Neural progenitor cell (in vitro differentiated cells): Measurements from ENCODE around the gene MYO15A. TPM values are rescaled to one million over a fixed set of nuclear protein-coding genes. Genes with fewer than 3 reads are reported as not detected.

Source experiments
- DNase-seq: peaks from one replicate; pipeline ENCODE4 v3.0.0-alpha.2; 2016; ENCODE audit warnings: low spot score
- H2AFZ ChIP-seq: fragments of 200-600 bp; sonication (generic); replicated peaks from 2 replicates; pipeline ENCODE4 v1.6.1; 2016; ENCODE audit warnings: antibody characterized with exemption
- H3F3A ChIP-seq: fragments of 200-600 bp; sonication (generic); 2 replicates; pipeline ENCODE4 v1.6.1; 2016; ENCODE audit warnings: antibody characterized with exemption, low read depth
- H3K27ac ChIP-seq: fragments of 200-600 bp; sonication (generic); 2 replicates; pipeline ENCODE4 v1.5.1; 2016; ENCODE audit warnings: mild to moderate bottlenecking
- H3K27me3 ChIP-seq: fragments of 200-600 bp; sonication (generic); 2 replicates; pipeline ENCODE4 v1.6.1; 2016; ENCODE audit warnings: mild to moderate bottlenecking, moderate library complexity
- H3K36me3 ChIP-seq: fragments of 200-600 bp; sonication (generic); 2 replicates; pipeline ENCODE4 v1.5.1; 2016
- H3K4me1 ChIP-seq: fragments of 200-600 bp; sonication (generic); 2 replicates; pipeline ENCODE4 v1.6.1; 2016; ENCODE audit warnings: mixed run types
- H3K4me2 ChIP-seq: fragments of 200-600 bp; sonication (generic); 2 replicates; pipeline ENCODE4 v1.6.1; 2016
- H3K4me3 ChIP-seq: fragments of 200-600 bp; sonication (generic); 2 replicates; pipeline ENCODE4 v1.5.1; 2016
- H3K79me2 ChIP-seq: fragments of 200-600 bp; sonication (generic); 2 replicates; pipeline ENCODE4 v1.6.1; 2016; ENCODE audit warnings: low read depth
- H3K9ac ChIP-seq: fragments of 200-600 bp; sonication (generic); 2 replicates; pipeline ENCODE4 v1.6.1; 2016
- H3K9me3 ChIP-seq: fragments of 200-600 bp; sonication (generic); 2 replicates; pipeline ENCODE4 v1.5.1; 2016; ENCODE audit warnings: low read depth
- H4K20me1 ChIP-seq: fragments of 200-600 bp; sonication (generic); 2 replicates; pipeline ENCODE4 v1.6.1; 2016; ENCODE audit warnings: low read depth
- H3K27ac Mint-ChIP-seq: 3 replicates; pipeline ENCODE4 v1.8.0; 2021; ENCODE audit warnings: mixed read lengths
- H3K27me3 Mint-ChIP-seq: 2 replicates; pipeline ENCODE4 v1.8.0; 2022; ENCODE audit warnings: low read depth, mild to moderate bottlenecking, inconsistent platforms, moderate library complexity, mixed read lengths; ENCODE audit not compliant: insufficient read depth
- H3K36me3 Mint-ChIP-seq: 3 replicates; pipeline ENCODE4 v1.8.0; 2021; ENCODE audit warnings: mixed read lengths
- H3K4me1 Mint-ChIP-seq: 3 replicates; pipeline ENCODE4 v1.8.0; 2021; ENCODE audit warnings: mixed read lengths
- H3K4me3 Mint-ChIP-seq: 3 replicates; pipeline ENCODE4 v1.8.0; 2021; ENCODE audit warnings: mild to moderate bottlenecking, moderate library complexity, mixed read lengths
- H3K9me3 Mint-ChIP-seq: 3 replicates; pipeline ENCODE4 v1.8.0; 2020; ENCODE audit warnings: mixed read lengths
- EZH2 ChIP-seq: fragments of 200-600 bp; sonication (generic); IDR thresholded peaks from 2 replicates; pipeline ENCODE4 v1.6.1; 2017; ENCODE audit warnings: antibody characterized with exemption, mild to moderate bottlenecking, moderate library complexity
- EZH2phosphoT487 ChIP-seq: fragments of 200-600 bp; sonication (generic); IDR thresholded peaks from 2 replicates; pipeline ENCODE4 v1.6.1; 2017; ENCODE audit warnings: antibody characterized with exemption
- total RNA-seq: library from RNA; depleted of rRNA; stranded (reverse); fragments of >200 nt; gene quantifications from 2 replicates; pipeline ENCODE4 v1.2.3, GENCODE V29; 2015; ENCODE audit warnings: low replicate concordance
- TF ChIP-seq, protein P1 (sequence below): fragments of 200-600 bp; sonication (generic); IDR thresholded peaks from 2 replicates; pipeline ENCODE4 v1.5.1; 2017; ENCODE audit warnings: antibody characterized with exemption, mild to moderate bottlenecking

The MYO15A gene
- total RNA-seq, 1 donor from 2014 or later = 1.2 TPM

DNA sequence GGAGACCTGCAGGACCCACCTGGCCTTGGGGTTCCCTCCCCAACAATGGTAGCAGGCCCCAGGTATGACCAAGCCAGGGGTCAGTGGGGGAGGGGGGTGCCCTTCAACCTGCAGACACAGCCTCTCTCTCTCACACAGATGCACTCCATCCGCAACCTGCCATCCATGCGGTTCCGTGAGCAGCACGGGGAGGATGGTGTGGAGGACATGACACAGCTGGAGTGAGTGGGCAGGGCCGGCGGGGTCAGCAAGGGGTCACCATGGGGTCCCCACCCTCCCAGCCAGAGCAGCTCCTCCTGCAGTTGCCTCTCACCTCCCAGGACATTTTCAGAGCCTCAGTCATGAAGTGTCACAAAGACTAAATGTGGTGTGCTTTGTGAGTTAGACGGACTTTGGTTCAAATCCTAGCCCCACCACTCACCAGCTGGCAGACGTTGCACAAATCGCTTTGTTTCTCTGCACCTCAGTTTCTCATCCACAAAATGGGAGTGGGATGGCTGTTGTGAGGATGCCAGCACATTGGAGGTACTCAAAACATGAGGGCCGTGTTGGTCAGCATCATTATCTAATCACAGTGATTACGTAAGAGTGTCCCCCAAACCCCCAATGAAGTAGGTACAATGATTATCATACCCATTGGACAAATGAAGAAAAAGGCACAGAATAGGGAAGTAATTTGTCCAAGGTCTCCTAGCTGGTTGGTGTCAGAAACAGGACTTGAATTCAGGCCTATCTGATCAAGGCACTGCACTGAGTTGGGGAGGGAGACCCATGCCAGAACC, 16.0 kb downstream of the MYO15A start:
- Histone ChIP-seq H3K27ac (no peak overlapping the region), H3K4me1 (no peaks in the 10 kb centered on the region), H3K9me3 (no peaks in the 10 kb centered on the region), H3K4me3 (no peak overlapping the region), H3K27me3 (no peaks in the 10 kb centered on the region), H3K4me2 (no peak overlapping the region), H3K79me2 (no peaks in the 10 kb centered on the region), H3K36me3 (no peaks in the 10 kb centered on the region), H3F3A (no peaks in the 10 kb centered on the region), H3K9ac (no peak overlapping the region), H4K20me1 (no peaks in the 10 kb centered on the region), H2AFZ (no peak overlapping the region)
- peaks cover 3% of the 10 kb centered on the region for H3K4me1 Mint-ChIP-seq
- no peak overlapping the region for H3K4me3 Mint-ChIP-seq
- TF ChIP-seq, protein P1, sequence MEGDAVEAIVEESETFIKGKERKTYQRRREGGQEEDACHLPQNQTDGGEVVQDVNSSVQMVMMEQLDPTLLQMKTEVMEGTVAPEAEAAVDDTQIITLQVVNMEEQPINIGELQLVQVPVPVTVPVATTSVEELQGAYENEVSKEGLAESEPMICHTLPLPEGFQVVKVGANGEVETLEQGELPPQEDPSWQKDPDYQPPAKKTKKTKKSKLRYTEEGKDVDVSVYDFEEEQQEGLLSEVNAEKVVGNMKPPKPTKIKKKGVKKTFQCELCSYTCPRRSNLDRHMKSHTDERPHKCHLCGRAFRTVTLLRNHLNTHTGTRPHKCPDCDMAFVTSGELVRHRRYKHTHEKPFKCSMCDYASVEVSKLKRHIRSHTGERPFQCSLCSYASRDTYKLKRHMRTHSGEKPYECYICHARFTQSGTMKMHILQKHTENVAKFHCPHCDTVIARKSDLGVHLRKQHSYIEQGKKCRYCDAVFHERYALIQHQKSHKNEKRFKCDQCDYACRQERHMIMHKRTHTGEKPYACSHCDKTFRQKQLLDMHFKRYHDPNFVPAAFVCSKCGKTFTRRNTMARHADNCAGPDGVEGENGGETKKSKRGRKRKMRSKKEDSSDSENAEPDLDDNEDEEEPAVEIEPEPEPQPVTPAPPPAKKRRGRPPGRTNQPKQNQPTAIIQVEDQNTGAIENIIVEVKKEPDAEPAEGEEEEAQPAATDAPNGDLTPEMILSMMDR = no peak
- no peak for TF ChIP-seq EZH2
- no peak for TF ChIP-seq EZH2phosphoT487
- H3K36me3 Mint-ChIP-seq = no peaks in the 10 kb centered on the region
- no peak for DNase-seq
- no peak overlapping the region for H3K27ac Mint-ChIP-seq
- peaks cover 2% of the 10 kb centered on the region for H3K27me3 Mint-ChIP-seq
- peaks cover 7% of the 10 kb centered on the region for H3K9me3 Mint-ChIP-seq

DNA sequence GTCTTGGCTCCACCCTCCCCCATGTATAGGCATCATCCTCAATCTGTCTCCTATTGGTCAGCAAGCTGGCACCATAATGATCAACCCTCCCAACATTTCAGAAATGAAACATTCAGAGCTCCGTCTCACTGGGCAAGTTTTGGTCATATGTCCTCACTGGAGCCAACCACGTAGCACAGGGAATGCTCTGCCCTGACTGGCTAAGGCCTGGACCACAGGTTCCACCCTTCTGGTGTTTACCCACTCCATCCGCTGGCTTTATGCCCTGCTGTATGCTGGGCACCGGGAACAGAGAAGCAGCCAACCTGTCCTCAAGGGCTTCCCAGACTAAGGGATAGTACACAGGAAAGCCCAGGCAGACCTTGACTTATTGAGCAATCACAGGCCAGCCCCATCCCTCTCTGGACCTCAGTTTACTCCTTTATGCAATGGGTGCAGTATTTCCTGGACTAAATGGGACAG, 20.5 kb downstream of the MYO15A start:
- Histone ChIP-seq H3K4me3 (no peak overlapping the region), H3K9ac (no peak overlapping the region), H3K4me1 (no peaks in the 10 kb centered on the region), H2AFZ (no peak overlapping the region), H3K9me3 (no peaks in the 10 kb centered on the region), H3F3A (no peaks in the 10 kb centered on the region), H3K36me3 (no peaks in the 10 kb centered on the region), H3K27me3 (no peaks in the 10 kb centered on the region), H3K79me2 (no peaks in the 10 kb centered on the region), H3K27ac (no peak overlapping the region), H3K4me2 (no peak overlapping the region), H4K20me1 (no peaks in the 10 kb centered on the region)
- peaks cover 2% of the 10 kb centered on the region for H3K27me3 Mint-ChIP-seq
- no peaks in the 10 kb centered on the region for H3K36me3 Mint-ChIP-seq
- H3K4me3 Mint-ChIP-seq = no peak overlapping the region
- peaks cover 7% of the 10 kb centered on the region for H3K4me1 Mint-ChIP-seq
- peak overlapping the region; percentile 23 for H3K27ac Mint-ChIP-seq
- TF ChIP-seq EZH2 = no peak
- TF ChIP-seq EZH2phosphoT487 = no peak
- TF ChIP-seq, protein P1 = no peak
- no peak for DNase-seq
- no peaks in the 10 kb centered on the region for H3K9me3 Mint-ChIP-seq

DNA sequence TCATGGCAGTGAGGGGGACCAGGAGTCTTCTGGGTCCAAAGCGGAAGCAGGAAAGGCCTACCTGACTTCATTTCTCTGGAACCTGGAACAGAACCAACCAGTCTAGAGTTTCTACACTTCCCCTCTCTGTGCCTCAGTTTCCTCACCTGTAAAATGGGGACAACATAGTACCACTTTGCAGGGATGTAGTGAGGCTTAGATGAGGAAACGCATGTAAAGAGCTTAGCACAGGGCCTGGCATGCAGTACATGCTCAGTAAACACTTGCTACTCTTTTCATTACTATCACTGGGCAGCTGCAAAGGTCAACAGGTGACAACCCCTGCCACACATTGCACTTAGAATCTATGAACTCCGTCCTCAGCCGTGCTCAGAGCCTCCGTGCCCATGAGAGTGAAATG, 24.2 kb downstream of the MYO15A start:
- Mint-ChIP-seq H3K9me3 (no peaks in the 10 kb centered on the region), H3K27me3 (peaks cover 6% of the 10 kb centered on the region), H3K4me3 (no peak overlapping the region), H3K27ac (no peak overlapping the region), H3K36me3 (no peaks in the 10 kb centered on the region), H3K4me1 (peaks cover 8% of the 10 kb centered on the region)
- Histone ChIP-seq H3K9me3 (no peaks in the 10 kb centered on the region), H2AFZ (no peak overlapping the region), H3K9ac (no peak overlapping the region), H3K36me3 (no peaks in the 10 kb centered on the region), H3F3A (no peaks in the 10 kb centered on the region), H3K4me2 (no peak overlapping the region), H3K4me3 (no peak overlapping the region), H3K4me1 (no peaks in the 10 kb centered on the region), H4K20me1 (no peaks in the 10 kb centered on the region), H3K27ac (no peak overlapping the region), H3K27me3 (no peaks in the 10 kb centered on the region), H3K79me2 (no peaks in the 10 kb centered on the region)
- no peak for DNase-seq
- no peak for TF ChIP-seq EZH2
- TF ChIP-seq, protein P1 = no peak
- TF ChIP-seq EZH2phosphoT487 = no peak
